SH-SY5Y (cell line): Measurements from ENCODE around the gene MRPS25.

ENCODE experiments used
- GATA2 ChIP-seq: IDR thresholded peaks from 2 replicates; pipeline ENCODE4 v1.6.1; 2011; ENCODE audit warnings: mild to moderate bottlenecking, low read depth, low read length
- GATA3 ChIP-seq: IDR thresholded peaks from 2 replicates; pipeline ENCODE4 v1.6.1; 2011; ENCODE audit warnings: low read depth, mild to moderate bottlenecking, low read length, moderate library complexity

DNA sequence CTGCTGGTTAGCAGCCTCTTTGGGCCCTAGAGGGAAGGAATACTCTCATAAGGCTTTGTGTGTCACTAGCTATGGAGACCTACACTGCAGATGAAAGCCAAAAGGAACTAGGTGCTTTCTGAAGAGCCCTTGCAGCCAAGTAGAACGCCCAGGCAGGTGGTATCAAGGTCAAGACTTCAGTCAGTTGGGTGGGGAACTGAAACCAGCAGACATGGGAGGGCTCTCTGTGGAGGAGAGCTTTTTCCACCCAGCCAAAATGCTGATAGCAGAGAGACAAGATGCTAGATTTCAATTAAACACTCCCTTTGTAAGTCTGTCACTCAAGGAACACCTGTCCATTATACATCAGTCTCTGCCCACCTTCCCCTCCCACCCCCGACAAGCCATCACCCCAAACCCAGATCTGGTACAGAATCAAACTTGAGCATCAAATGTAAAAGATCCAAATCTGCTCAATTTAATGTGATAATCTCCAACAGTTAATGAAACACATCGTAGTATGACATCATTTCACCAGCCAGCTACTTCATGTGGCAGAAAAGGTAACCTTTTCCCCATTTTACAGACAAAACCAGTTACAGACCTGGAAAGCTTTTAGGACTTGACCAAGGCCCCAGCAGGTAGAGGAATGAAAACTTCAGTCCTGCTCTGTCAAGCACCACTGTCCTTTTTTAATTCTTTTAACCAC lies 14.6 kb downstream of the MRPS25 start:
- TF ChIP-seq GATA3: no peak
- TF ChIP-seq GATA2: no peak
